GM18867 (cell line): ENCODE data around the gene PTH2.
"Not testable (repeated sequence)": the region's sequence is repeated elsewhere in the genome, so short reads cannot be mapped to it uniquely, and the experiment has no call there.

ENCODE experiments used
- ATAC-seq: cut with Tn5 transposase; IDR thresholded peaks from one replicate; pipeline ENCODE4 v1.9.1; 2021; ENCODE audit warnings: mild to moderate bottlenecking, moderate library complexity; ENCODE audit not compliant: unreplicated experiment

Gene PTH2

GRCh38 chr19:49448432-49448786, 25.2 kb upstream of the PTH2 start:
- no peak for ATAC-seq

- no peak for ATAC-seq
Observed at GRCh38 chr19:49447485-49448431, 24.5 kb upstream of the PTH2 start.

GRCh38 chr19:49445997-49446396, 22.8 kb upstream of the PTH2 start:
- no peak for ATAC-seq

GRCh38 chr19:49444100-49444700, 21.0 kb upstream of the PTH2 start:
- not testable (repeated sequence) for ATAC-seq

- ATAC-seq = peak; percentile 75
Observed at GRCh38 chr19:49443366-49444099, 20.3 kb upstream of the PTH2 start.

GRCh38 chr19:49442771-49443365, 19.6 kb upstream of the PTH2 start:
- peak; percentile 20 for ATAC-seq

- no peak for ATAC-seq
Observed at GRCh38 chr19:49442354-49442753, 19.1 kb upstream of the PTH2 start.

GRCh38 chr19:49441960-49442350, 18.7 kb upstream of the PTH2 start:
- ATAC-seq = no peak

GRCh38 chr19:49441210-49441959, 18.1 kb upstream of the PTH2 start, which contains the start of gene SLC17A7:
TSS of gene SLC17A7 (minus strand) at chr19:49441527. CDS start at chr19:49441379, 148 bp downstream.
- no peak for ATAC-seq

GRCh38 chr19:49440439-49441209, 17.4 kb upstream of the PTH2 start:
- no peak for ATAC-seq

GRCh38 chr19:49439836-49440235, 16.6 kb upstream of the PTH2 start:
- no peak for ATAC-seq

GRCh38 chr19:49438261-49438660, 15.0 kb upstream of the PTH2 start:
- ATAC-seq = no peak

- ATAC-seq = no peak
Observed at GRCh38 chr19:49437231-49437630, 14.0 kb upstream of the PTH2 start.

- no peak for ATAC-seq
Observed at GRCh38 chr19:49436381-49437017, 13.3 kb upstream of the PTH2 start.

- ATAC-seq = no peak
Observed at GRCh38 chr19:49435670-49436069, 12.4 kb upstream of the PTH2 start.

GRCh38 chr19:49434907-49435583, 11.8 kb upstream of the PTH2 start:
- no peak for ATAC-seq

GRCh38 chr19:49433240-49433901, 10.1 kb upstream of the PTH2 start:
- no peak for ATAC-seq
